Sigmoid colon (tissue), 7 donors: ENCODE results near the gene DGKQ. TPM values are rescaled to one million over a fixed set of nuclear protein-coding genes. Genes with fewer than 3 reads are reported as not detected.

ENCODE experiments used
- DNase-seq: peaks from one replicate; pipeline ENCODE4 v3.0.0-alpha.2; 2019
- H3K27ac ChIP-seq, 4 donors: fragments of 200-600 bp; sonication (generic); one replicate each; pipeline ENCODE4 v1.5.1; 2016 to 2019; ENCODE audit warnings: mild to moderate bottlenecking in 1 of 4
- H3K27me3 ChIP-seq, 3 donors: fragments of 200-600 bp; sonication (generic); one replicate each; pipeline ENCODE4 v1.5.1; 2019; ENCODE audit warnings: mild to moderate bottlenecking in 1 of 3
- H3K36me3 ChIP-seq, 4 donors: fragments of 200-600 bp; sonication (generic); one replicate each; pipeline ENCODE4 v1.5.1; 2016 to 2019
- H3K4me1 ChIP-seq, 4 donors: fragments of 200-600 bp; sonication (generic); one replicate each; pipeline ENCODE4 v1.5.1; 2017 to 2019
- H3K4me3 ChIP-seq, 4 donors: fragments of 200-600 bp; sonication (generic); one replicate each; pipeline ENCODE4 v1.5.1; 2017 to 2019; ENCODE audit warnings: mild to moderate bottlenecking in 2 of 4, moderate library complexity in 1 of 4
- H3K9me3 ChIP-seq, 4 donors: fragments of 200-600 bp in 3 of 4; sonication (generic) in 3 of 4; one replicate each; pipeline versions ENCODE4 v1.5.1 to v1.6.1; 2013 to 2019
- EP300 ChIP-seq, 4 donors: sonication (generic); formaldehyde crosslinking; IDR thresholded peaks; one replicate each; pipeline ENCODE4 v1.6.1; 2017; ENCODE audit warnings: antibody characterized with exemption in 4 of 4
- POLR2A ChIP-seq, 2 donors: fragments of 450-650 bp; IDR thresholded peaks; one replicate each; pipeline ENCODE4 v1.6.1; 2016; ENCODE audit warnings: antibody characterized with exemption in 2 of 2, mild to moderate bottlenecking in 2 of 2, moderate library complexity in 2 of 2
- POLR2AphosphoS5 ChIP-seq, 4 donors: sonication (generic); formaldehyde crosslinking; IDR thresholded peaks; one replicate each; pipeline ENCODE4 v1.6.1; 2017; ENCODE audit warnings: antibody characterized with exemption in 4 of 4
- WGBS, 2 donors: extraction: QIAGEN DNeasy Blood & Tissue Kit; methylation state at CpG; one replicate each; pipeline ENCODE4 v1.1.7; 2013; 5-methylcytosine and 5-hydroxymethylcytosine counted together
- intact Hi-C: fragments of 100-400 bp; cut with DNase I; formaldehyde crosslinking; loops from one replicate; pipeline ENCODE4 v1.15.1; 2023
- polyA plus RNA-seq, 3 donors: library from polyadenylated mRNA; stranded (reverse); fragments of 200-250 nt; gene quantifications; one replicate each; pipeline ENCODE4 v1.2.3, GENCODE V29; 2013
- total RNA-seq, 4 donors: library from RNA; depleted of rRNA; stranded (reverse); fragments of >200 nt; gene quantifications; one replicate each; pipeline ENCODE4 v1.1.0, GENCODE V29; 2016
- TF ChIP-seq, protein P1 (sequence below), 4 experiments: fragments of 450-650 bp in 3 of 4; fragments of 200-600 bp in 1 of 4; IDR thresholded peaks; one replicate each; pipeline ENCODE4 v1.5.1; 2016 to 2019; ENCODE audit warnings: antibody characterized with exemption in 4 of 4, mild to moderate bottlenecking in 3 of 4, moderate library complexity in 2 of 4
- donor health status: healthy with polysubstance abuse.
- donor health status: Bipolar disorder and iron deficiency.
- donor health status: healthy.

DGKQ gene
- total and polyA plus RNA-seq, 7 donors, result 3.5 to 26.2 (median 8.9) TPM

DNA sequence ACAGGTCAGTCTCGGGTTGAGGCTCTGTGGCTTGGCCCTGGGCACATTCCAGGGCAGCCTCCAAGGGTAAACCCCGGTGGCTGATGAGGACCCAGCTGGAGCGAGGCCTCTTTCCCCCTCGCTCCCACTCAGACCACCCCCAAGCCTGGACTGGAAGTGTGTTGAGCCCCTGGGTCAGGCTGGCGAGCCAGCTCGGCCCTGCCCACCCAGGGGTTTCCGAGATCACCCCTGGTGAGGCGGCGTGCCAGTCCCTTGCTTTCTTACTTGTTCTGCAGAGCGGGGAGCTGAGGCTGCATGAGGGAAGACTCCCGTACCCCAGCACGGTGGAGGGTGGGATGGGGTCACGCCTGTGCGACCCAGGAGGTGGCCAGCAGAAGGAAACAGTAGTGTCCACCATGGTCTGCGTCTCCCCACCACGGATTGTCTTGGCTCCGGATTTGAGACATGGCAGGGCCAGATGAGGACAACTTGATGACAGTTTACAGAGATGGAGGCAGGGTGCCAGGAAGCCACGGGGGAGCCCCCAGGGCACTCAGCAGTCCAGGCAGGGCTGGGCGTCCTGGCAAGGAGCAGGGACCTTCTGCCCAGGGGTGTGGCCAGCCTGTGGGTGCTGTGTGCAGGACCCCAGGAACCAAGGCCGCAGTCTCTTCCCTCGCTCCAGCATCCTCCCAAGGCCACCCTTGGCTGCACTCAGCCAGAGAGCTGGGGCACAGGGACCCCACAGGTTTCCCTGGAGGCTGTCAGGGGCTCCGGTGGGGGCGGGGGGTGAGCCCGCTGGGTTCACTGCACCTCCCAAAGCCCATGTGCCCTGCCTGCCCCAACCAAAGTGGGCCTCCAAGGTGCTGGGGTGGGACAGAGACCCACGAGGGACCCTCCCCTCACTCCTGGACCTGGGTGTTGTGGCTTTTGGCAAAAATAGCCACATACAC, 31.5 kb upstream of the DGKQ start:
- peaks cover 46 to 91% (median 82%) of the 10 kb centered on the region in 3 donors for H3K27me3 ChIP-seq
- 62 to 80% methylated on average over 25 of the region's 25 CpGs for WGBS, 2 donors
- intact Hi-C loops, result loop anchor here (5.0 kb wide), 1 partner anchor 73 kb away; the partner anchor contains the start of genes GAK and TMEM175
- DNase-seq, result no peak
- H3K4me1 ChIP-seq, result peaks cover 0 to 29% (median 28%) of the 10 kb centered on the region in 4 donors
- H3K9me3 ChIP-seq, result no peaks in the 10 kb centered on the region
- no peak overlapping the region for H3K27ac ChIP-seq
- H3K4me3 ChIP-seq, result no peak overlapping the region
- H3K36me3 ChIP-seq, result no peaks in the 10 kb centered on the region
- TF ChIP-seq, protein P1, sequence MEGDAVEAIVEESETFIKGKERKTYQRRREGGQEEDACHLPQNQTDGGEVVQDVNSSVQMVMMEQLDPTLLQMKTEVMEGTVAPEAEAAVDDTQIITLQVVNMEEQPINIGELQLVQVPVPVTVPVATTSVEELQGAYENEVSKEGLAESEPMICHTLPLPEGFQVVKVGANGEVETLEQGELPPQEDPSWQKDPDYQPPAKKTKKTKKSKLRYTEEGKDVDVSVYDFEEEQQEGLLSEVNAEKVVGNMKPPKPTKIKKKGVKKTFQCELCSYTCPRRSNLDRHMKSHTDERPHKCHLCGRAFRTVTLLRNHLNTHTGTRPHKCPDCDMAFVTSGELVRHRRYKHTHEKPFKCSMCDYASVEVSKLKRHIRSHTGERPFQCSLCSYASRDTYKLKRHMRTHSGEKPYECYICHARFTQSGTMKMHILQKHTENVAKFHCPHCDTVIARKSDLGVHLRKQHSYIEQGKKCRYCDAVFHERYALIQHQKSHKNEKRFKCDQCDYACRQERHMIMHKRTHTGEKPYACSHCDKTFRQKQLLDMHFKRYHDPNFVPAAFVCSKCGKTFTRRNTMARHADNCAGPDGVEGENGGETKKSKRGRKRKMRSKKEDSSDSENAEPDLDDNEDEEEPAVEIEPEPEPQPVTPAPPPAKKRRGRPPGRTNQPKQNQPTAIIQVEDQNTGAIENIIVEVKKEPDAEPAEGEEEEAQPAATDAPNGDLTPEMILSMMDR (IDR thresholded peaks at IDR 0.05), result no peak
- TF ChIP-seq EP300 (IDR thresholded peaks at IDR 0.05) (no peak), POLR2A (IDR thresholded peaks at IDR 0.05) (no peak), POLR2AphosphoS5 (IDR thresholded peaks at IDR 0.05) (no peak)

DNA sequence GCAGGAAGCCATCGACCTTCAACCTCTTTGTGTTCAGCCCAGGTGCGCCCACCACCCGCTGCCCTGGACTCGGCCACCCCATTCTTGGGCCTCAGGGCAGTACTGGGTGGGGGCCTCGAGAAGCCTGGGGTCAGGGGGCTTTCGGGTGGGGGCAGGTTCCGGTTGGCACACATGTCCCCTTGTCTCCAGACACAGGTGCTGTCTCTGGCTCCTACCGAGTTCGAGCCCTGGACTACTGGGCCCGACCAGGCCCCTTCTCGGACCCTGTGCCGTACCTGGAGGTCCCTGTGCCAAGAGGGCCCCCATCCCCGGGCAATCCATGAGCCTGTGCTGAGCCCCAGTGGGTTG, 30.7 kb upstream of the DGKQ start:
- Histone ChIP-seq H3K4me1 (peaks cover 0 to 25% (median 24%) of the 10 kb centered on the region in 4 donors), H3K27ac (no peak overlapping the region), H3K9me3 (no peaks in the 10 kb centered on the region), H3K36me3 (no peaks in the 10 kb centered on the region), H3K27me3 (peaks cover 45 to 96% (median 82%) of the 10 kb centered on the region in 3 donors), H3K4me3 (no peak overlapping the region)
- no peak for DNase-seq
- TF ChIP-seq EP300 (IDR thresholded peaks at IDR 0.05) (no peak), POLR2AphosphoS5 (IDR thresholded peaks at IDR 0.05) (no peak), POLR2A (IDR thresholded peaks at IDR 0.05) (no peak)
- TF ChIP-seq, protein P1 (IDR thresholded peaks at IDR 0.05), result no peak
- intact Hi-C loops, result no loop called here
- WGBS, 2 donors, result 73 to 91% methylated on average over 13 of the region's 13 CpGs

DNA sequence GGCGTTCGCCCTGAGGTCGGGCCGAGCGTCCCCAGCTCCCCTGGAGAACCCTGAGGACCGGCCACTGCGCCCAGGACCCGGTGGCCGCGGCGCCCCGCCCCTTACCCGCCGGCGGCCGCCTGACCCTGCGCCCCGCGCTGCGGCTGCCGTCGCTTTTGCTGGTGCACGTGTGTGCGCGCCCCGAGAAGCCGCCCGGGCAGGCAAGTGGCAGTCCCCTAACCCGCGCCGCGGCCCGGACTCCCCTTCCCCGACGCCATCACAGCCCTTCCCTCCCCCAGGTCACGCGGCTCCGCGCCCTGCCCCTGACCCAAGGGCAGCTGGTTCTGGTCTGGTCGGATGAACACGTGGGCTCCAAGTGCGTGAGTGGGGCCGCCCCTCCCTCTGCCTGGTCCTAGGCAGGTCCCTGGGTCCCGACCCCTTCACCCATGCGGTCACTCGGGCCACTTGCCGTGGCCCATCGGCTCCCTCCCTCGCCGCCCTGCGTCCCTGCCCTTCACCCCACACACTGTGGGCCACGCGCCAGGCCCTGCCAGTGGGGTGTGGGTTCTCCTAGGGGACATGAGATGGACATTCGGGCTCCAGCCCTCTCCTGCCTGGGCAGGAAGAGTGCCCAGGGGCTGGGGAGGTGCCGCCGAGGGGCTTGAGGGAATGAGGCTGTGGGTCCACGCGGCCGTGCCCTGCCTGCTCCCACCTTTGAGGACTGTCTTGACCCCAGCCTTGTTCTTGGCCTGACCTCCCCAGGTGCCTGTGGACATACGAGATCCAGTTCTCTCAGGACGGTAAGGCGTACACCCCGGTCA, 30.1 kb upstream of the DGKQ start:
- no peak overlapping the region for H3K27ac ChIP-seq
- WGBS, 2 donors, result 20 to 31% methylated on average over 63 of the region's 63 CpGs
- no peak overlapping the region for H3K4me3 ChIP-seq
- no peak for TF ChIP-seq POLR2AphosphoS5 (IDR thresholded peaks at IDR 0.05)
- TF ChIP-seq, protein P1 (IDR thresholded peaks at IDR 0.05), result no peak
- TF ChIP-seq POLR2A (IDR thresholded peaks at IDR 0.05), result no peak
- TF ChIP-seq EP300 (IDR thresholded peaks at IDR 0.05), result no peak
- H3K27me3 ChIP-seq, result peaks cover 40 to 96% (median 84%) of the 10 kb centered on the region in 3 donors
- no peak for DNase-seq
- intact Hi-C loops, result no loop called here
- H3K9me3 ChIP-seq, result no peaks in the 10 kb centered on the region
- no peaks in the 10 kb centered on the region for H3K36me3 ChIP-seq
- peaks cover 0 to 20% (median 18%) of the 10 kb centered on the region in 4 donors for H3K4me1 ChIP-seq

DNA sequence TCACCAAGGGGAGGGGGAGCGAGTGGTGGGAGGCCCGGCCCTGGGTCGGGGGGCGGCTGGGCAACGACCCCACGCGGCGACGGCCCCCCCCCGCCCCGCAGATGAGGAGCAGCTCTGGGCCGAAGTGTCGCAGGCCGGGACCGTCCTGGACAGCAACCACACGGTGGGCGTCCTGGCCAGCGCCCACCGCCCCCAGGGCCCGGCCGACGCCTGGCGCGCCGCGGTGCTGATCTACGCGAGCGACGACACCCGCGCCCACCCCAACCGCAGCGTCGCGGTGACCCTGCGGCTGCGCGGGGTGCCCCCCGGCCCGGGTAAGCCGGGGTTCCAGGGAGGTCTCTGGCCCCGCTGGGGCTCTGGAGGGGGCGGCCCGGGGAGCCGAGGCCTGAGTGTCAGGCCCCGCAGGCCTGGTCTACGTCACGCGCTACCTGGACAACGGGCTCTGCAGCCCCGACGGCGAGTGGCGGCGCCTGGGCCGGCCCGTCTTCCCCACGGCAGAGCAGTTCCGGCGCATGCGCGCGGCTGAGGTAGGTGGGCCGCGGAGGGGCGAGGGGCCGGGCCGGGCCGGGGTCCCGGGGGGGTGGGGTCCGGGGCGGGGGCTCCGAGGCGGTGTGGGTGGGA, 29.4 kb upstream of the DGKQ start:
- no peak for TF ChIP-seq POLR2AphosphoS5 (IDR thresholded peaks at IDR 0.05)
- TF ChIP-seq, protein P1 (IDR thresholded peaks at IDR 0.05), result no peak
- TF ChIP-seq EP300 (IDR thresholded peaks at IDR 0.05), result no peak
- TF ChIP-seq POLR2A (IDR thresholded peaks at IDR 0.05), result no peak
- Histone ChIP-seq H3K27ac (no peak overlapping the region), H3K4me1 (peaks cover 0 to 22% (median 22%) of the 10 kb centered on the region in 4 donors), H3K27me3 (peaks cover 46 to 96% (median 85%) of the 10 kb centered on the region in 3 donors), H3K36me3 (no peaks in the 10 kb centered on the region), H3K9me3 (no peaks in the 10 kb centered on the region), H3K4me3 (peak overlapping the region in 1 of 4 donors; percentile 20)
- intact Hi-C loops, result no loop called here
- WGBS, 2 donors, result 4 to 5% methylated on average over 75 of the region's 75 CpGs
- no peak for DNase-seq
